Measurements from ENCODE around the gene ADAMTS19.
"Not testable (repeated sequence)": the region's sequence is repeated elsewhere in the genome, so short reads cannot be mapped to it uniquely, and the experiment has no call there.

The ADAMTS19 gene

DNA sequence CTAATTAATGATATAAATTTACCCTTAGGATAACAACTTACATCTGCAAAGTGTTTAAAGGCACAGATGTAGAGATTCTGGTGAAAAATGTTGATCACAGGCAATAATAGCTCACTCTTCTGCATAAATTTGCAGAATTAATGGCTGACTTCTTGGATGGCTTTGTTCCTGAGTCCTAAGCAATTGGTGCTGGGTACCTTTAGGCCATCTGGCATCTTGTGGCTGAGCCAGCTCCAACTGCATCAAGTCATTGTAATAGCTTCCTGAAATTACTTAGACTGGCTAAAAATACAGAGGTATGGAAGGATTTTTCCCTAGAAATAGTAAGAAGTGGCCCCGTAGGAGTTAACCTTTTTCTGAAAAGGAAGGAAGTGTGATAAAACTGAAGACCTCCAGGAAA lies 169.5 kb downstream of the ADAMTS19 start:
- no peak overlapping the region for H3K4me3 ChIP-seq (replicated peaks; ENCODE audit: low read depth, low read length)
- TF ChIP-seq, protein P1, sequence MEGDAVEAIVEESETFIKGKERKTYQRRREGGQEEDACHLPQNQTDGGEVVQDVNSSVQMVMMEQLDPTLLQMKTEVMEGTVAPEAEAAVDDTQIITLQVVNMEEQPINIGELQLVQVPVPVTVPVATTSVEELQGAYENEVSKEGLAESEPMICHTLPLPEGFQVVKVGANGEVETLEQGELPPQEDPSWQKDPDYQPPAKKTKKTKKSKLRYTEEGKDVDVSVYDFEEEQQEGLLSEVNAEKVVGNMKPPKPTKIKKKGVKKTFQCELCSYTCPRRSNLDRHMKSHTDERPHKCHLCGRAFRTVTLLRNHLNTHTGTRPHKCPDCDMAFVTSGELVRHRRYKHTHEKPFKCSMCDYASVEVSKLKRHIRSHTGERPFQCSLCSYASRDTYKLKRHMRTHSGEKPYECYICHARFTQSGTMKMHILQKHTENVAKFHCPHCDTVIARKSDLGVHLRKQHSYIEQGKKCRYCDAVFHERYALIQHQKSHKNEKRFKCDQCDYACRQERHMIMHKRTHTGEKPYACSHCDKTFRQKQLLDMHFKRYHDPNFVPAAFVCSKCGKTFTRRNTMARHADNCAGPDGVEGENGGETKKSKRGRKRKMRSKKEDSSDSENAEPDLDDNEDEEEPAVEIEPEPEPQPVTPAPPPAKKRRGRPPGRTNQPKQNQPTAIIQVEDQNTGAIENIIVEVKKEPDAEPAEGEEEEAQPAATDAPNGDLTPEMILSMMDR (IDR thresholded peaks at IDR 0.05; ENCODE audit: low read length, missing control alignments): no peak
- no peak for DNase-seq (ENCODE audit: low read depth)

DNA sequence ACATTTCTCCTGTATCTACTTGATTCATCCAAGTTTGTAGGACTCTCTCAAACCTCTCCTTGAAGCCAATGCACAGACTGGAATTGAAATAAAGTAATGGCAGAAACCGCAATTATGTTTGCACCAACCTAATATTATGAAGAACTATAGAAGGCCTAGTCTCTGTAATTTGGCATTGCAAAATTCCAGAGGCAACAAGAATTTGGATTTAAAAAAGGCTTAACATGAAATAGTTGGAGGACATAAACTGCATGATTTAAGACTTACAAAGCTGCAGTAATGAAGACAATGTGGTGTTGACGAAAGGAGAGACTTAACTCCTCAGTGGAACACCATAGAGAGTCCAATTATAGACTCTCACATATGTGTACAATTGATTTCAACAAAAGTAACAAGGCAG lies 170.0 kb downstream of the ADAMTS19 start:
- H3K4me3 ChIP-seq (replicated peaks; ENCODE audit: low read depth, low read length): no peak overlapping the region
- no peak for DNase-seq (ENCODE audit: low read depth)
- TF ChIP-seq, protein P1 (IDR thresholded peaks at IDR 0.05; ENCODE audit: low read length, missing control alignments): no peak

DNA sequence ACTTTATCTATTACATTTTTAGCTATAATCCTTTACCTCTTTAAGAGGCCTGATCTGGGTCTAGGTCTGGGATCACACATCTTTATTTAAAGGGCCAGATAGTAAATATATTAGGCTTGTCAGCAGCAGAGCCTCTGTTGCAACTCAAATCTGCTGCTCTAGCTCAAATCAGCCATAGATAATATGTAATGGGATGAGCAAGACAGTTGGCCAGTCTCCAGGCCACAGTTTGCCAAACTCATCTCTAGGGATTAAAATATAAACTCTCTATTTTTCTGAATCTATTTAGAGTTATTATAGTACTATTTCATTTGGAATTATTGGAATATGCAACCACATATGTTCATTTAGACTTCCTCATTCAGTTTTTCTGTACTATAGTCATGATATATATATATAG lies 171.9 kb downstream of the ADAMTS19 start:
- TF ChIP-seq, protein P1 (IDR thresholded peaks at IDR 0.05; ENCODE audit: low read length, missing control alignments): no peak
- H3K4me3 ChIP-seq (replicated peaks; ENCODE audit: low read depth, low read length): no peak overlapping the region
- peak; percentile 18 for DNase-seq (ENCODE audit: low read depth)

DNA sequence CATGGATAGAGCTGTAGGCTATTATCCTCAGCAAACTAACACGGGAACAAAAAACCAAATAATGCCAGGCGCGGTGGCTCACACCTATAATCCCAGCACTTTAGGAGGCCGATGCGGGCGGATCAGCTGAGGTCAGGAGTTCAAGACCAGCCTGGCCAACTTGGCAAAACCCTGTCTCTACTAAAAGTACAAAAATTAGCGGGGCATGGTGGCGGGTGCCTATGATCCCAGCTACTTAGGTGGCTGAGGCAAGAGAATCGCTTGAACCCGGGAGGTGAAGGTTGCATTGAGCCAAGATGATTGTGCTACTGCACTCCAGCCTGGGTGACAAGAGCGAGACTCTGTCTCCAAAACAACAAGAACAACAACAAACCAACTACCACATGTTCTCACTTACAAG lies 177.4 kb downstream of the ADAMTS19 start:
- H3K4me3 ChIP-seq (replicated peaks; ENCODE audit: low read depth, low read length); DNase-seq (ENCODE audit: low read depth): not testable (repeated sequence)

DNA sequence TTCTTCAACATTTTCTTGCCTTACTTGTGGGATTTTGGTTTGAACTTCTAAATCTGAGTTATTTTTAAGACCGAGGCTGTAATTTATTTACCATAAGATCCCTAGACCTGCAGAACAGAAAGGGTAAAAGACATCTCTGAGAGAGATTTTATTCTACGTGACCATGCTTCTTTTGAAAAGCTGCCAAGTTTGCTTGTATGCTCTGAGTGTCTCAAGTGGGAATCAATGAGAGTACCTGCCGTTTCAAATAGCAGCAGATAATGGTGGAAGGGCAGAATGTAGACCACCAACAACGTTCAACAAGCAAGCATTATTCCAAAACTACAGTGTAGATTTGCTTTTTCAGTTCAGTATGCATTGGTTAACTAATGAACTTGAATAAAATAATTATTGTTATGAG lies 179.2 kb downstream of the ADAMTS19 start:
- TF ChIP-seq, protein P1 (IDR thresholded peaks at IDR 0.05; ENCODE audit: low read length, missing control alignments): no peak
- no peak for DNase-seq (ENCODE audit: low read depth)
- H3K4me3 ChIP-seq (replicated peaks; ENCODE audit: low read depth, low read length): no peak overlapping the region

DNA sequence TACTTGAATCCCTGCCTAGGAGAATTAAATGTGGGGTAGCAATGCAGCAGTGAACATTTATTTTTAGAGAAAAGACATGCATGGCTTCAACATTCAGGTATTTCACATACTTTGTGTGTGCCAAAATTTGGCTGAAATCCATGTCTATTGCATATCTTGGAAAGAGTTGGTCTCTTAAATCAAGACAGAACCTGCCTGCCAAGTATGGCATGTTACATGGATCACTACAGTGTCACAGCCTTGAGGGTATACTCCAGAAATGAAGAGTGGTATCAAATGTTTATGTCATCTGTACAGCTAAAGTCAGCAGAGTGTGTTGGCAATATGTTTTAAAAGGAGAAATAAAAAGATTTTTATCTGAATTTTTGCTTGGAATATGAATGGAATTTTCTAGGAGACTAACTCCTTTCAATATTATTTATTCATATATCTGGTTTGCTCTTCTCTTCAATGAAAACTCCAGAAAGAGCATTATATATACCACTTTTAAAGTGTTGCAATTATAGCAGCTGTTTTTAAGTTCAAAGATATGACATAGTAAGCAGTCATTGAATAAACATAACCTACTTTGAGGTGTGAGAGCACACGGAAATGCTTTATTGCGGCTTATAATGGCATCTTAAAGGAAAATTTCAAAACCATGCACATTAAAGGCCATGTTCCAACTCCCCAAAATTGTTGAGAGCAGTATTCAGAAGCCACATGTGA lies 192.4 kb downstream of the ADAMTS19 start:
- TF ChIP-seq, protein P1 (IDR thresholded peaks at IDR 0.05; ENCODE audit: low read length, missing control alignments): no peak
- DNase-seq (ENCODE audit: low read depth): no peak
- no peak overlapping the region for H3K4me3 ChIP-seq (replicated peaks; ENCODE audit: low read depth, low read length)

DNA sequence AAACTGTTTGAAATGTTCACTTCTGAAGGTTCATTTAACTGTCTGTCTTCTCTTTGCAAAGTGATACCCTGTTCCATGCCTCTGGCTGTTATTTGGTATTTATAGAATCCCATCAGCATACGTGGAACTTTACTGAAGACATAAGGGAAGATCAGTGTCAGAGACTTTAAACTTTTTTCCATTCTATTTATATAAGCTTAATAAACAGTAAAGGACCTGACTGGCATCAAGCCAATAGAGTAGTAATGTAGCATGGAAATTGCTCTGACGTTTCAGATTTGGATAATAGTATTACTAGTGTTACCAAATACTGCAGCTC lies 192.9 kb downstream of the ADAMTS19 start:
- TF ChIP-seq, protein P1 (IDR thresholded peaks at IDR 0.05; ENCODE audit: low read length, missing control alignments): no peak
- DNase-seq (ENCODE audit: low read depth): no peak

More for the DNA sequence above, 192.9 kb downstream of the ADAMTS19 start:
- no peak overlapping the region for H3K4me3 ChIP-seq (replicated peaks; ENCODE audit: low read depth, low read length)
